ENCODE data around the gene ZFAND3.

GRCh38 chr6:38080889-38081288 lies 261.4 kb downstream of the ZFAND3 start:
- no peak for TF ChIP-seq EZH2 (IDR thresholded peaks at IDR 0.05; ENCODE audit: low read length)
- TF ChIP-seq CTCF (optimal IDR thresholded peaks at IDR 0.05 in 1 of 3, IDR thresholded peaks at IDR 0.05 in 1 of 3, conservative IDR thresholded peaks at IDR 0.05 in 1 of 3; ENCODE audit: extremely low read depth in 1 of 3, insufficient read depth in 2 of 3, low read length in 3 of 3), result no peak

All from keratinocyte (primary cell).